SU-DHL-6 (cell line): Measurements from ENCODE around the gene LAMB4.

Source experiments
- H2AFZ ChIP-seq: fragments of 200-600 bp; sonication (generic); 2 replicates; pipeline ENCODE4 v1.6.1; 2014; ENCODE audit warnings: low read depth, mild to moderate bottlenecking, moderate library complexity, mixed read lengths, antibody characterized with exemption, low read length; ENCODE audit not compliant: severe bottlenecking
- H3F3A ChIP-seq: fragments of 200-600 bp; shearing (Covaris generic); 2 replicates; pipeline ENCODE4 v1.6.0; 2016; ENCODE audit warnings: antibody characterized with exemption, mild to moderate bottlenecking; ENCODE audit not compliant: insufficient read depth
- H3K27ac ChIP-seq: fragments of 200-600 bp; sonication (generic); 2 replicates; pipeline ENCODE4 v1.5.1; 2016; ENCODE audit warnings: low read depth, mild to moderate bottlenecking, low read length, moderate library complexity, mixed read lengths
- H3K27me3 ChIP-seq: fragments of 200-600 bp; sonication (generic), shearing (Covaris generic); 2 replicates; pipeline ENCODE4 v1.6.0; 2014; ENCODE audit warnings: mild to moderate bottlenecking, low read length
- H3K36me3 ChIP-seq: fragments of 200-600 bp; sonication (generic); 2 replicates; pipeline ENCODE4 v1.6.1; 2014; ENCODE audit warnings: mild to moderate bottlenecking, low read length, mixed read lengths
- H3K4me2 ChIP-seq: fragments of 300-600, 200-600 bp; shearing (Covaris generic), sonication (generic); 2 replicates; pipeline ENCODE4 v1.6.0; 2014; ENCODE audit warnings: low read length, low read depth, mild to moderate bottlenecking; ENCODE audit not compliant: poor library complexity, severe bottlenecking
- H3K4me3 ChIP-seq: fragments of 200-600 bp; sonication (generic); 2 replicates; pipeline ENCODE4 v1.5.1; 2014; ENCODE audit warnings: antibody characterized with exemption, low read length, mild to moderate bottlenecking, mixed read lengths; ENCODE audit not compliant: insufficient read depth, poor library complexity, severe bottlenecking
- H3K79me2 ChIP-seq: fragments of 200-600 bp; sonication (generic); 2 replicates; pipeline ENCODE4 v1.6.1; 2014; ENCODE audit warnings: mild to moderate bottlenecking, low read length, moderate library complexity; ENCODE audit not compliant: insufficient read depth
- H3K9ac ChIP-seq: fragments of 200-600 bp; sonication (generic); 2 replicates; pipeline ENCODE4 v1.7.0; 2014; ENCODE audit warnings: mild to moderate bottlenecking, low read length
- H3K9me2 ChIP-seq: fragments of 200-600 bp; sonication (generic); replicated peaks from 2 replicates; pipeline ENCODE4 v1.6.1; 2014; ENCODE audit warnings: low read length; ENCODE audit not compliant: insufficient read depth
- H3K9me3 ChIP-seq: fragments of 200-600 bp; sonication (generic); 2 replicates; pipeline ENCODE4 v1.6.1; 2014; ENCODE audit warnings: low read length, mixed read lengths; ENCODE audit not compliant: insufficient read depth
- H4K20me1 ChIP-seq: fragments of 200-600 bp; sonication (generic); 2 replicates; pipeline ENCODE4 v1.6.1; 2014; ENCODE audit warnings: low read depth, mild to moderate bottlenecking, antibody characterized with exemption, low read length, moderate library complexity, mixed read lengths
- CTCF ChIP-seq: fragments of 200-600 bp; sonication (generic); IDR thresholded peaks from one replicate; pipeline ENCODE4 v1.5.1; 2017; ENCODE audit warnings: antibody characterized with exemption, mild to moderate bottlenecking, low read length, moderate library complexity; ENCODE audit not compliant: insufficient read depth, poor library complexity, severe bottlenecking
- EZH2phosphoT487 ChIP-seq: fragments of 200-600 bp; sonication (generic), shearing (Covaris generic); conservative IDR thresholded peaks from 2 replicates; pipeline ENCODE4 v1.6.1; 2018; ENCODE audit warnings: mild to moderate bottlenecking, antibody characterized with exemption, low read length, moderate library complexity, mixed read lengths

Gene LAMB4

GRCh38 chr7:108170251-108170650 is 40.1 kb upstream of the LAMB4 start:
- H4K20me1 ChIP-seq: no peaks in the 10 kb centered on the region
- no peaks in the 10 kb centered on the region for H3K9me2 ChIP-seq
- no peak overlapping the region for H3K4me3 ChIP-seq
- H3K79me2 ChIP-seq: no peaks in the 10 kb centered on the region
- no peak for TF ChIP-seq CTCF
- no peak for TF ChIP-seq EZH2phosphoT487
- no peaks in the 10 kb centered on the region for H3F3A ChIP-seq
- H3K27ac ChIP-seq: no peak overlapping the region
- H3K4me2 ChIP-seq: no peak overlapping the region
- no peak overlapping the region for H3K9ac ChIP-seq
- no peaks in the 10 kb centered on the region for H3K9me3 ChIP-seq
- H3K27me3 ChIP-seq: no peaks in the 10 kb centered on the region
- H3K36me3 ChIP-seq: no peaks in the 10 kb centered on the region
- H2AFZ ChIP-seq: no peak overlapping the region

- no peak overlapping the region for H3K4me3 ChIP-seq
- no peaks in the 10 kb centered on the region for H3K79me2 ChIP-seq
- no peaks in the 10 kb centered on the region for H3F3A ChIP-seq
- no peaks in the 10 kb centered on the region for H3K36me3 ChIP-seq
- no peak overlapping the region for H3K27ac ChIP-seq
- no peak overlapping the region for H3K9ac ChIP-seq
- H3K9me3 ChIP-seq: no peaks in the 10 kb centered on the region
- H3K4me2 ChIP-seq: no peak overlapping the region
- H3K9me2 ChIP-seq: no peaks in the 10 kb centered on the region
- TF ChIP-seq EZH2phosphoT487: no peak
- no peak for TF ChIP-seq CTCF
- H4K20me1 ChIP-seq: no peaks in the 10 kb centered on the region
- H2AFZ ChIP-seq: no peak overlapping the region
- no peaks in the 10 kb centered on the region for H3K27me3 ChIP-seq
These were observed 37.3 kb upstream of the LAMB4 start for GRCh38 chr7:108167460-108167859.

- H3K79me2 ChIP-seq: no peaks in the 10 kb centered on the region
- H3K9me3 ChIP-seq: no peaks in the 10 kb centered on the region
- H3K9me2 ChIP-seq: no peaks in the 10 kb centered on the region
- no peak overlapping the region for H2AFZ ChIP-seq
- H3F3A ChIP-seq: no peaks in the 10 kb centered on the region
- H3K4me3 ChIP-seq: no peak overlapping the region
- no peak overlapping the region for H3K27ac ChIP-seq
- no peaks in the 10 kb centered on the region for H3K27me3 ChIP-seq
- H3K36me3 ChIP-seq: no peaks in the 10 kb centered on the region
- no peak overlapping the region for H3K9ac ChIP-seq
- no peak overlapping the region for H3K4me2 ChIP-seq
- H4K20me1 ChIP-seq: no peaks in the 10 kb centered on the region
- TF ChIP-seq CTCF (no peak), EZH2phosphoT487 (no peak)
These were observed 36.5 kb upstream of the LAMB4 start for GRCh38 chr7:108166687-108167086.

- Histone ChIP-seq H3K4me3 (no peak overlapping the region), H2AFZ (no peak overlapping the region), H4K20me1 (no peaks in the 10 kb centered on the region), H3K27me3 (no peaks in the 10 kb centered on the region), H3F3A (no peaks in the 10 kb centered on the region), H3K79me2 (no peaks in the 10 kb centered on the region), H3K9me3 (no peaks in the 10 kb centered on the region), H3K36me3 (no peaks in the 10 kb centered on the region), H3K9me2 (no peaks in the 10 kb centered on the region), H3K9ac (no peak overlapping the region), H3K27ac (no peak overlapping the region), H3K4me2 (no peak overlapping the region)
- no peak for TF ChIP-seq CTCF
These were observed 35.6 kb upstream of the LAMB4 start for GRCh38 chr7:108165723-108166122.
